ENCODE results near the gene VDAC1. TPM values are rescaled to one million over a fixed set of nuclear protein-coding genes. Genes with fewer than 3 reads are reported as not detected.
"Not testable (repeated sequence)": the region's sequence is repeated elsewhere in the genome, so short reads cannot be mapped to it uniquely, and the experiment has no call there.

VDAC1 gene
- total RNA-seq, 1 donor from 2014 or later: 119 TPM

- no peaks in the 10 kb centered on the region for H3K9me3 Mint-ChIP-seq (ENCODE audit: unreplicated experiment)
- DNase-seq (ENCODE audit: extremely low spot score, unreplicated experiment): no peak
- TF ChIP-seq, protein P1, sequence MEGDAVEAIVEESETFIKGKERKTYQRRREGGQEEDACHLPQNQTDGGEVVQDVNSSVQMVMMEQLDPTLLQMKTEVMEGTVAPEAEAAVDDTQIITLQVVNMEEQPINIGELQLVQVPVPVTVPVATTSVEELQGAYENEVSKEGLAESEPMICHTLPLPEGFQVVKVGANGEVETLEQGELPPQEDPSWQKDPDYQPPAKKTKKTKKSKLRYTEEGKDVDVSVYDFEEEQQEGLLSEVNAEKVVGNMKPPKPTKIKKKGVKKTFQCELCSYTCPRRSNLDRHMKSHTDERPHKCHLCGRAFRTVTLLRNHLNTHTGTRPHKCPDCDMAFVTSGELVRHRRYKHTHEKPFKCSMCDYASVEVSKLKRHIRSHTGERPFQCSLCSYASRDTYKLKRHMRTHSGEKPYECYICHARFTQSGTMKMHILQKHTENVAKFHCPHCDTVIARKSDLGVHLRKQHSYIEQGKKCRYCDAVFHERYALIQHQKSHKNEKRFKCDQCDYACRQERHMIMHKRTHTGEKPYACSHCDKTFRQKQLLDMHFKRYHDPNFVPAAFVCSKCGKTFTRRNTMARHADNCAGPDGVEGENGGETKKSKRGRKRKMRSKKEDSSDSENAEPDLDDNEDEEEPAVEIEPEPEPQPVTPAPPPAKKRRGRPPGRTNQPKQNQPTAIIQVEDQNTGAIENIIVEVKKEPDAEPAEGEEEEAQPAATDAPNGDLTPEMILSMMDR (IDR thresholded peaks at IDR 0.05): no peak
- H3K27ac Mint-ChIP-seq (ENCODE audit: unreplicated experiment): peak overlapping the region; percentile 82
- H3K4me3 Mint-ChIP-seq (ENCODE audit: unreplicated experiment): peak overlapping the region; percentile 43
- no peaks in the 10 kb centered on the region for H3K27me3 Mint-ChIP-seq (ENCODE audit: unreplicated experiment)
- peaks cover 31% of the 10 kb centered on the region for H3K4me1 Mint-ChIP-seq (ENCODE audit: unreplicated experiment)
- H3K36me3 Mint-ChIP-seq (ENCODE audit: unreplicated experiment): peaks cover 22% of the 10 kb centered on the region
Measured at GRCh38 chr5:133962131-133962530, 42.6 kb downstream of the VDAC1 start.

DNA sequence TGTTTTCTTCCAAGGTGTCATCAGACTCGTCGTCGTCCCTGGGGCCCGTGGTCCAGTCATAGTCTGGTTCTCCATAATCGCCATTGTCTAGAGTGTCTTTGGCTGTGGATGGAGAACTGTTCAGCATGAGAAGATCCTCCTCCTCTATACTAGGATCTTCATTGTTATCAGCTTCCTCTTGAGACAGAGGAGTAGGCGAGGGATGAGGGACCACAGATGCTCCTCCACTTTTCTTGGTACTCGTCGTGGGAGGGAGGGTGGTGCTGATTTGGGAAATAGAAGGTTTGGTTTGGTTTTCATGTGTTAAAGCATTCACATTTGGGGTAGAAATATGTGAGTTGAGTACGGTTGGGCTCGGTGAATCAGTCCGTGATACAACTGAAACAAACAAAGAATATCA is 45.1 kb downstream of the VDAC1 start:
- Mint-ChIP-seq H3K36me3 (ENCODE audit: unreplicated experiment) (peaks cover 29% of the 10 kb centered on the region), H3K4me1 (ENCODE audit: unreplicated experiment) (peaks cover 23% of the 10 kb centered on the region), H3K9me3 (ENCODE audit: unreplicated experiment) (no peaks in the 10 kb centered on the region), H3K4me3 (ENCODE audit: unreplicated experiment) (no peak overlapping the region), H3K27me3 (ENCODE audit: unreplicated experiment) (no peaks in the 10 kb centered on the region), H3K27ac (ENCODE audit: unreplicated experiment) (peak overlapping the region; percentile 14)
- no peak for DNase-seq (ENCODE audit: extremely low spot score, unreplicated experiment)
- TF ChIP-seq, protein P1 (IDR thresholded peaks at IDR 0.05): no peak

DNA sequence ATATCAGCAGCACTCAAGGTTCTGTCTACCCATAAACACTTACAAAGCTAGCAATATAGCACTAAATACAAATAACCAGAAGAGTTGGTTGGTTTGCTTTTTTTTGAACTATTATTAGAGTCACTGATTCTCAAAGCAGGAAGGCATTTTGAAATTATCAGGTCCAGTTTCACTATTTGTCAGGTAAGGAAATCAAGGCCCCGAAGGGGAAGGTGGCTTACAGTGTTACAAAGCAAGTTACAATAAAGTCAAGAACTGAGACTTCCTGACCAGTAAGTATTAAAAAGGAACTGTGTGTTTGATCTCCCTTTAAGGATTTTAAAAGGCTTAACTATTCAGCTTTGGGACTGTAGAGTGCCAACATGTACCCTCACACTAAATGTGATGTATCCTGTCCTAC is 47.2 kb downstream of the VDAC1 start:
- no peak overlapping the region for H3K27ac Mint-ChIP-seq (ENCODE audit: unreplicated experiment)
- no peak overlapping the region for H3K4me3 Mint-ChIP-seq (ENCODE audit: unreplicated experiment)
- H3K36me3 Mint-ChIP-seq (ENCODE audit: unreplicated experiment): peaks cover 24% of the 10 kb centered on the region
- no peaks in the 10 kb centered on the region for H3K9me3 Mint-ChIP-seq (ENCODE audit: unreplicated experiment)
- no peaks in the 10 kb centered on the region for H3K27me3 Mint-ChIP-seq (ENCODE audit: unreplicated experiment)
- peaks cover 25% of the 10 kb centered on the region for H3K4me1 Mint-ChIP-seq (ENCODE audit: unreplicated experiment)
- DNase-seq (ENCODE audit: extremely low spot score, unreplicated experiment): no peak
- TF ChIP-seq, protein P1 (IDR thresholded peaks at IDR 0.05): no peak

GRCh38 chr5:133957080-133957479 is 47.7 kb downstream of the VDAC1 start:
- peaks cover 24% of the 10 kb centered on the region for H3K36me3 Mint-ChIP-seq (ENCODE audit: unreplicated experiment)
- H3K27ac Mint-ChIP-seq (ENCODE audit: unreplicated experiment): no peak overlapping the region
- H3K4me3 Mint-ChIP-seq (ENCODE audit: unreplicated experiment): no peak overlapping the region
- TF ChIP-seq, protein P1 (IDR thresholded peaks at IDR 0.05): no peak
- no peak for DNase-seq (ENCODE audit: extremely low spot score, unreplicated experiment)
- peaks cover 20% of the 10 kb centered on the region for H3K4me1 Mint-ChIP-seq (ENCODE audit: unreplicated experiment)
- H3K9me3 Mint-ChIP-seq (ENCODE audit: unreplicated experiment): no peaks in the 10 kb centered on the region
- no peaks in the 10 kb centered on the region for H3K27me3 Mint-ChIP-seq (ENCODE audit: unreplicated experiment)

GRCh38 chr5:133956196-133956595 is 48.6 kb downstream of the VDAC1 start:
- H3K4me3 Mint-ChIP-seq (ENCODE audit: unreplicated experiment); H3K27ac Mint-ChIP-seq (ENCODE audit: unreplicated experiment); H3K9me3 Mint-ChIP-seq (ENCODE audit: unreplicated experiment); DNase-seq (ENCODE audit: extremely low spot score, unreplicated experiment); H3K27me3 Mint-ChIP-seq (ENCODE audit: unreplicated experiment): not testable (repeated sequence)
- H3K4me1 Mint-ChIP-seq (ENCODE audit: unreplicated experiment): peaks cover 14% of the 10 kb centered on the region
- H3K36me3 Mint-ChIP-seq (ENCODE audit: unreplicated experiment): peaks cover 24% of the 10 kb centered on the region

Measured in osteocyte (in vitro differentiated cells).